Ovary (tissue), 3 donors: ENCODE measurements around the gene AP1G2.

Experiments
- EP300 ChIP-seq: sonication (generic); formaldehyde crosslinking; IDR thresholded peaks from one replicate; pipeline ENCODE4 v1.6.1; 2017; ENCODE audit warnings: antibody characterized with exemption
- POLR2A ChIP-seq: fragments of 450-650 bp; IDR thresholded peaks from one replicate; pipeline ENCODE4 v1.6.1; 2017; ENCODE audit warnings: antibody characterized with exemption, mild to moderate bottlenecking, moderate library complexity
- TF ChIP-seq, protein P1 (sequence below), 3 donors: fragments of 450-650 bp in 2 of 3; fragments of 200-600 bp in 1 of 3; IDR thresholded peaks; one replicate each; pipeline versions ENCODE4 v1.5.1 to v1.8.0; 2016 to 2022; ENCODE audit warnings: antibody characterized with exemption in 3 of 3, mild to moderate bottlenecking in 1 of 3
- donor health status: DM: no; HTN: no; CAD: no.

- no peak for TF ChIP-seq POLR2A
- TF ChIP-seq, protein P1, sequence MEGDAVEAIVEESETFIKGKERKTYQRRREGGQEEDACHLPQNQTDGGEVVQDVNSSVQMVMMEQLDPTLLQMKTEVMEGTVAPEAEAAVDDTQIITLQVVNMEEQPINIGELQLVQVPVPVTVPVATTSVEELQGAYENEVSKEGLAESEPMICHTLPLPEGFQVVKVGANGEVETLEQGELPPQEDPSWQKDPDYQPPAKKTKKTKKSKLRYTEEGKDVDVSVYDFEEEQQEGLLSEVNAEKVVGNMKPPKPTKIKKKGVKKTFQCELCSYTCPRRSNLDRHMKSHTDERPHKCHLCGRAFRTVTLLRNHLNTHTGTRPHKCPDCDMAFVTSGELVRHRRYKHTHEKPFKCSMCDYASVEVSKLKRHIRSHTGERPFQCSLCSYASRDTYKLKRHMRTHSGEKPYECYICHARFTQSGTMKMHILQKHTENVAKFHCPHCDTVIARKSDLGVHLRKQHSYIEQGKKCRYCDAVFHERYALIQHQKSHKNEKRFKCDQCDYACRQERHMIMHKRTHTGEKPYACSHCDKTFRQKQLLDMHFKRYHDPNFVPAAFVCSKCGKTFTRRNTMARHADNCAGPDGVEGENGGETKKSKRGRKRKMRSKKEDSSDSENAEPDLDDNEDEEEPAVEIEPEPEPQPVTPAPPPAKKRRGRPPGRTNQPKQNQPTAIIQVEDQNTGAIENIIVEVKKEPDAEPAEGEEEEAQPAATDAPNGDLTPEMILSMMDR (IDR thresholded peaks at IDR 0.05): no peak
- no peak for TF ChIP-seq EP300
Measured at GRCh38 chr14:23555882-23556699, 11.5 kb downstream of the AP1G2 start, which contains the start of gene THTPA.
